Measurements from ENCODE around the gene RNU5B-1.
A peak's percentile ranks its signal among the peaks of the same experiment; 100 is the strongest.

The RNU5B-1 gene

GRCh38 chr15:65310431-65311137, 6.1 kb downstream of the RNU5B-1 start:
- TF ChIP-seq CTCF (conservative IDR thresholded peaks at IDR 0.05; ENCODE audit: low read length) = no peak
- H3K4me3 ChIP-seq (ENCODE audit: low read length) = no peak overlapping the region
- DNase-seq (ENCODE audit: low read depth) = peak; percentile 36

GRCh38 chr15:65311760-65312159, 7.3 kb downstream of the RNU5B-1 start:
- TF ChIP-seq CTCF (conservative IDR thresholded peaks at IDR 0.05; ENCODE audit: low read length) = no peak
- no peak for DNase-seq (ENCODE audit: low read depth)
- no peak overlapping the region for H3K4me3 ChIP-seq (ENCODE audit: low read length)

GRCh38 chr15:65312400-65312916, 8.0 kb downstream of the RNU5B-1 start:
- no peak overlapping the region for H3K4me3 ChIP-seq (ENCODE audit: low read length)
- no peak for TF ChIP-seq CTCF (conservative IDR thresholded peaks at IDR 0.05; ENCODE audit: low read length)
- DNase-seq (ENCODE audit: low read depth) = no peak

- peak; percentile 69 for DNase-seq (ENCODE audit: low read depth)
- TF ChIP-seq CTCF (conservative IDR thresholded peaks at IDR 0.05; ENCODE audit: low read length) = peak; percentile 87
- H3K4me3 ChIP-seq (ENCODE audit: low read length) = no peak overlapping the region
Measured at GRCh38 chr15:65318870-65319356, 14.4 kb downstream of the RNU5B-1 start.

GRCh38 chr15:65323071-65323511, 18.6 kb downstream of the RNU5B-1 start:
- no peak for TF ChIP-seq CTCF (conservative IDR thresholded peaks at IDR 0.05; ENCODE audit: low read length)
- peak; percentile 25 for DNase-seq (ENCODE audit: low read depth)
- H3K4me3 ChIP-seq (ENCODE audit: low read length) = no peak overlapping the region

- no peak overlapping the region for H3K4me3 ChIP-seq (ENCODE audit: low read length)
- no peak for TF ChIP-seq CTCF (conservative IDR thresholded peaks at IDR 0.05; ENCODE audit: low read length)
- DNase-seq (ENCODE audit: low read depth) = no peak
Measured at GRCh38 chr15:65326117-65326526, 21.6 kb downstream of the RNU5B-1 start.

GRCh38 chr15:65326818-65327217, 22.3 kb downstream of the RNU5B-1 start:
- no peak overlapping the region for H3K4me3 ChIP-seq (ENCODE audit: low read length)
- no peak for TF ChIP-seq CTCF (conservative IDR thresholded peaks at IDR 0.05; ENCODE audit: low read length)
- DNase-seq (ENCODE audit: low read depth) = no peak

Measured in AG10803 (cell line).